ENCODE results near the gene SPI1.

SPI1 gene

DNA sequence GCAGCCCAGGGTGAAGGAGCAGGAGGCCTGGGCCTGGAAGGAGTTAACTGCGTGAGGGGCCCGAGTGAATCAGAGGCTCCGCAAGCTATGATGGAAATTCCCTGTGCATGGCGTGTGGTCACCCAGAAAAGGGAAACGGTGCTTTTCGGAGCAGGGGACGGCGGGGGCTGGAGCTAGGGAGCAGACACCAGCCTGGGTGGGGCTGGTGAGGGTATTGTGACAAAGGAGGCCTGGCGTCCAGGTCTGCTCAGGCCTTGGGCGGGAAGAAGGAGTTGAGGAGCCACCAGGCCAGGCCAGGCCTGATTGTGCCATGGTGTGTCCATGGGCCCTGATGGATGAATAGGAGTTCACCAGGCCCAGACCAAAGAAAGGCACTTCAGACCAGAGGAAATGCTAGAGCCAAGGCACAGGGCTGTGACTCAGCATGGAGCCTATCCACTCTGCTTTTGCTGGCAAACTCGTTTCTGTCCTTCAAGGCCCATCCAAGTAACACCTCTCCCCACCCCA lies 12.8 kb upstream of the SPI1 start:
- Histone ChIP-seq H3K18ac (ENCODE audit: low read length) (peak overlapping the region; percentile 45), H3K36me3 (replicated peaks in 1 of 2; ENCODE audit: control insufficient read depth in 2 of 2, insufficient read depth in 2 of 2, low read length in 2 of 2) (no peaks in the 10 kb centered on the region), H4K8ac (ENCODE audit: low read depth, low read length) (no peak overlapping the region), H2BK12ac (ENCODE audit: low read length) (peak overlapping the region; percentile 52), H2AFZ (ENCODE audit: low read length) (peak overlapping the region; percentile 41), H3K4me2 (ENCODE audit: insufficient read depth, low read length, poor library complexity, severe bottlenecking) (no peak overlapping the region), H2AK5ac (ENCODE audit: low read depth, low read length) (peak overlapping the region; percentile 8), H3K4ac (ENCODE audit: low read length) (no peak overlapping the region), H3K27ac (replicated peaks; ENCODE audit: low read length) (no peak overlapping the region), H4K91ac (ENCODE audit: low read depth, low read length, poor library complexity) (no peak overlapping the region), H3K27me3 (ENCODE audit: control insufficient read depth in 3 of 3, insufficient read depth in 3 of 3, low read depth in 1 of 3, low read length in 3 of 3) (peaks cover 0 to 5% (median 0%) of the 10 kb centered on the region in 3 experiments), H3K79me1 (ENCODE audit: low read depth, low read length) (peaks cover 1% of the 10 kb centered on the region), H3K4me3 (ENCODE audit: low read length in 2 of 2) (no peak overlapping the region), H3K9ac (ENCODE audit: low read depth, low read length, poor library complexity) (no peak overlapping the region), H3K23ac (ENCODE audit: low read depth, low read length, poor library complexity) (peak overlapping the region; percentile 71), H2BK15ac (ENCODE audit: low read length) (peak overlapping the region; percentile 43), H3K14ac (ENCODE audit: low read length) (no peak overlapping the region), H3K9me3 (replicated peaks in 1 of 2; ENCODE audit: control insufficient read depth in 2 of 2, insufficient read depth in 1 of 2, low read depth in 1 of 2, low read length in 2 of 2) (no peaks in the 10 kb centered on the region), H3K4me1 (ENCODE audit: control insufficient read depth in 2 of 2, insufficient read depth in 1 of 2, low read depth in 1 of 2, low read length in 2 of 2) (peaks cover 0 to 6% of the 10 kb centered on the region in 2 donors), H2BK120ac (ENCODE audit: low read depth, low read length) (peak overlapping the region; percentile 68), H2BK5ac (ENCODE audit: low read length) (no peak overlapping the region)
- DNase-seq (ENCODE audit: low spot score) = no peak
- WGBS, 2 donors (ENCODE audit: extremely low coverage in 2 of 2, insufficient read length in 2 of 2, insufficient replicate concordance in 1 of 2) = no CpG with 5 or more reads among the region's 11 CpGs

DNA sequence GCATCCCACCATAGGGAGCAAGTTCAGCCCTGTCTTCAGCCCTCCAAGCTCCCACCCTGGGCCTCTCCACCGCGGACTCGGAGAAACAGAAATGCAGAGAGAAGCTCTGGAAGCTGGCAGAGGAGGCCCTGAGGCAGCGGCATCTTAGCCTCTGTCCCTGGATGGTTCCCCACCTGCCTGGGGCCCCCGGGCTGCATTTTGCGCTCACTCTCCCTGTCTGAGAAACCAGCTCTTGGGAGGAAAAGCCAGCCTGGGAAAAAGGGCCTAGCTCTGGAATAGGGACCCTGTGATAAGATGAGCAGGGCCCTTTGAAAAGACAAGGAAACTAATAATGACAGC lies 12.0 kb upstream of the SPI1 start:
- H3K4me3 ChIP-seq (ENCODE audit: low read length in 2 of 2) = no peak overlapping the region
- no peak overlapping the region for H4K8ac ChIP-seq (ENCODE audit: low read depth, low read length)
- H2BK120ac ChIP-seq (ENCODE audit: low read depth, low read length) = no peak overlapping the region
- no CpG with 5 or more reads among the region's 6 CpGs for WGBS, 2 donors (ENCODE audit: extremely low coverage in 2 of 2, insufficient read length in 2 of 2, insufficient replicate concordance in 1 of 2)
- H3K79me1 ChIP-seq (ENCODE audit: low read depth, low read length) = peaks cover 1% of the 10 kb centered on the region
- H3K23ac ChIP-seq (ENCODE audit: low read depth, low read length, poor library complexity) = no peak overlapping the region
- no peak overlapping the region for H2BK12ac ChIP-seq (ENCODE audit: low read length)
- H4K91ac ChIP-seq (ENCODE audit: low read depth, low read length, poor library complexity) = no peak overlapping the region
- no peaks in the 10 kb centered on the region for H3K9me3 ChIP-seq (replicated peaks in 1 of 2; ENCODE audit: control insufficient read depth in 2 of 2, insufficient read depth in 1 of 2, low read depth in 1 of 2, low read length in 2 of 2)
- H3K9ac ChIP-seq (ENCODE audit: low read depth, low read length, poor library complexity) = no peak overlapping the region
- no peak overlapping the region for H2BK15ac ChIP-seq (ENCODE audit: low read length)
- no peak overlapping the region for H3K4me2 ChIP-seq (ENCODE audit: insufficient read depth, low read length, poor library complexity, severe bottlenecking)
- no peak overlapping the region for H3K14ac ChIP-seq (ENCODE audit: low read length)
- H3K27me3 ChIP-seq (ENCODE audit: control insufficient read depth in 3 of 3, insufficient read depth in 3 of 3, low read depth in 1 of 3, low read length in 3 of 3) = peaks cover 0 to 5% (median 0%) of the 10 kb centered on the region in 3 experiments
- no peaks in the 10 kb centered on the region for H3K36me3 ChIP-seq (replicated peaks in 1 of 2; ENCODE audit: control insufficient read depth in 2 of 2, insufficient read depth in 2 of 2, low read length in 2 of 2)
- no peak overlapping the region for H3K27ac ChIP-seq (replicated peaks; ENCODE audit: low read length)
- H2BK5ac ChIP-seq (ENCODE audit: low read length) = no peak overlapping the region
- H3K4me1 ChIP-seq (ENCODE audit: control insufficient read depth in 2 of 2, insufficient read depth in 1 of 2, low read depth in 1 of 2, low read length in 2 of 2) = peaks cover 0 to 6% of the 10 kb centered on the region in 2 donors
- DNase-seq (ENCODE audit: low spot score) = no peak
- peak overlapping the region; percentile 41 for H2AFZ ChIP-seq (ENCODE audit: low read length)
- H3K18ac ChIP-seq (ENCODE audit: low read length) = no peak overlapping the region
- H3K4ac ChIP-seq (ENCODE audit: low read length) = no peak overlapping the region
- no peak overlapping the region for H2AK5ac ChIP-seq (ENCODE audit: low read depth, low read length)

DNA sequence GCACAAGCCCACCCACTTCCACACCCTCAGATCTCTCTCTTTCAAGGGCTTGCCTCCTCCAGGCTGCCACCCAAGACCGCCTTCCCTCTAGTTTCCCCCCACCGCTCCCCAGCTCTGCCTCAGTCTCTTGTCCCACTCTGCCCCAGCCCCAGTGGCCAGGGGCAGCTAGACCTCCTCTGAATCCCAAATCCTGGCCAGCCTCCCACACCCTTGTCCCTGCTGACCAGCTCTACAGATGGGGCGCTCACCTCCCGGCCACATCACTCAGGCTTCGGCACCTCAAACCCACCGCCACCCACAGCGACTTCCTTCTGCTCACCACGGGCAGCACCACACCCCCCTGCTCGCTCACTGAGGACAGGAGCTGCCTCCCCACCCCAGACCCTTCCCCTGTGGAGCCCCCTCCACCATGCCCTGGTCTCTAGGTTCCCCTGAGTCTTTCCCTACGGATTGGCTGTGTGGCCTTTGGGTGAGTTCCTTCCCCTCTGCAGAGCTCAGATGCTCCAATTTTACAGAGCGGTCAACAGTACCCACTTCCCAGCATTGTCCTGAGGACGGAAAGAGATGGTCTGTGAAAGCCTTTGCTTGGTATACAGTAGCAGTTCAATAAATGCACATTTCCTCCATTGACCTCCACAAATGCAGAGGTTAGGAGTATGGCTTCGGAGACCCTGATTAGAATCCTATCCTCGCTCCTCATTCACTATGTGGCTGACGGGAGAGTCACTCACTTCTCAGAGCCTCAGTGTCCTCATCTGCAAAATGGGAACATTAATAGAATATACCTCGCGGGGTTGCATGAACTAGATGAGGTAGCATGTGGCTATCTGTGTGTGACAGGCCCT lies 11.5 kb upstream of the SPI1 start:
- Histone ChIP-seq H3K79me1 (ENCODE audit: low read depth, low read length) (peaks cover 1% of the 10 kb centered on the region), H3K36me3 (replicated peaks in 1 of 2; ENCODE audit: control insufficient read depth in 2 of 2, insufficient read depth in 2 of 2, low read length in 2 of 2) (no peaks in the 10 kb centered on the region), H3K4me2 (ENCODE audit: insufficient read depth, low read length, poor library complexity, severe bottlenecking) (no peak overlapping the region), H2AK5ac (ENCODE audit: low read depth, low read length) (peak overlapping the region; percentile 71), H2AFZ (ENCODE audit: low read length) (no peak overlapping the region), H3K23ac (ENCODE audit: low read depth, low read length, poor library complexity) (no peak overlapping the region), H3K27me3 (ENCODE audit: control insufficient read depth in 3 of 3, insufficient read depth in 3 of 3, low read depth in 1 of 3, low read length in 3 of 3) (peaks cover 0 to 5% (median 0%) of the 10 kb centered on the region in 3 experiments), H4K8ac (ENCODE audit: low read depth, low read length) (no peak overlapping the region), H3K9ac (ENCODE audit: low read depth, low read length, poor library complexity) (no peak overlapping the region), H3K4me1 (ENCODE audit: control insufficient read depth in 2 of 2, insufficient read depth in 1 of 2, low read depth in 1 of 2, low read length in 2 of 2) (peaks cover 0 to 6% of the 10 kb centered on the region in 2 donors), H4K91ac (ENCODE audit: low read depth, low read length, poor library complexity) (no peak overlapping the region), H2BK15ac (ENCODE audit: low read length) (no peak overlapping the region), H3K18ac (ENCODE audit: low read length) (peak overlapping the region; percentile 23), H3K14ac (ENCODE audit: low read length) (no peak overlapping the region), H2BK12ac (ENCODE audit: low read length) (no peak overlapping the region), H3K4ac (ENCODE audit: low read length) (no peak overlapping the region), H2BK5ac (ENCODE audit: low read length) (peak overlapping the region; percentile 26), H2BK120ac (ENCODE audit: low read depth, low read length) (no peak overlapping the region), H3K27ac (replicated peaks; ENCODE audit: low read length) (no peak overlapping the region), H3K4me3 (ENCODE audit: low read length in 2 of 2) (no peak overlapping the region), H3K9me3 (replicated peaks in 1 of 2; ENCODE audit: control insufficient read depth in 2 of 2, insufficient read depth in 1 of 2, low read depth in 1 of 2, low read length in 2 of 2) (no peaks in the 10 kb centered on the region)
- no CpG with 5 or more reads among the region's 17 CpGs for WGBS, 2 donors (ENCODE audit: extremely low coverage in 2 of 2, insufficient read length in 2 of 2, insufficient replicate concordance in 1 of 2)
- no peak for DNase-seq (ENCODE audit: low spot score)
